B cell (primary cell): ENCODE data around the gene HAUS7. TPM values are rescaled to one million over a fixed set of nuclear protein-coding genes. Genes with fewer than 3 reads are reported as not detected.

Source experiments
- ATAC-seq: fragments of 200-7000 bp; cut with Tn5 transposase; one replicate; pipeline ENCODE4 v1.10.0; 2021; ENCODE audit warnings: low read depth, mild to moderate bottlenecking, moderate number of reproducible peaks, moderate library complexity
- CTCF ChIA-PET: fragments of 350-600 bp; sonication (Branson Sonifier 250); formaldehyde crosslinking; loops from one replicate; lab custom pipeline; 2021; ENCODE audit warnings: antibody characterized with exemption, inconsistent platforms; lab: Charles Lee
- POLR2A ChIA-PET: fragments of 350-600 bp; sonication (Branson Sonifier 250); formaldehyde crosslinking; loops from one replicate; lab custom pipeline; 2021; ENCODE audit warnings: antibody characterized with exemption; lab: Charles Lee
- DNase-seq: peaks from one replicate; pipeline ENCODE4 v3.0.0; 2013
- H2AFZ ChIP-seq: 2 replicates; pipeline ENCODE4 v1.6.1; 2012; ENCODE audit warnings: mild to moderate bottlenecking, low read depth, low read length; ENCODE audit not compliant: insufficient read depth, poor library complexity, severe bottlenecking
- H3K27ac ChIP-seq, 2 donors: 1 replicate in 1 of 2; 2 replicates in 1 of 2; pipeline ENCODE4 v1.5.1; 2012 to 2013; ENCODE audit warnings: low read length in 2 of 2, mild to moderate bottlenecking in 2 of 2, moderate library complexity in 1 of 2
- H3K27me3 ChIP-seq, 4 experiments: fragments of 200-600 bp in 1 of 4; sonication (generic) in 1 of 4; replicated peaks in 1 of 4; 1 replicate in 2 of 4; 2 replicates in 2 of 4; pipeline versions ENCODE4 v1.6.1 to v1.7.0; 2013 to 2016; ENCODE audit warnings: low read length in 3 of 4, mild to moderate bottlenecking in 2 of 4, mixed read lengths in 1 of 4, moderate library complexity in 1 of 4; ENCODE audit not compliant: insufficient read depth in 4 of 4, control insufficient read depth in 3 of 4; ENCODE audit errors: control extremely low read depth in 1 of 4
- H3K36me3 ChIP-seq, 2 experiments: replicated peaks in 1 of 2; 1 replicate in 1 of 2; 2 replicates in 1 of 2; pipeline versions ENCODE4 v1.6.1 to v1.7.1; 2013; ENCODE audit warnings: low read length in 1 of 2; ENCODE audit not compliant: insufficient read depth in 2 of 2, control insufficient read depth in 1 of 2; ENCODE audit errors: control extremely low read depth in 1 of 2, extremely low read depth in 1 of 2
- H3K4me1 ChIP-seq, 2 donors: fragments of 200-600 bp in 1 of 2; sonication (generic) in 1 of 2; 1 replicate in 1 of 2; 2 replicates in 1 of 2; pipeline versions ENCODE4 v1.5.1 to v1.6.1; 2013 to 2017; ENCODE audit warnings: low read length in 2 of 2; ENCODE audit not compliant: control insufficient read depth in 2 of 2, insufficient read depth in 2 of 2
- H3K4me2 ChIP-seq: replicated peaks from 2 replicates; pipeline ENCODE3; 2012; ENCODE audit warnings: mild to moderate bottlenecking, low read depth, low read length; ENCODE audit not compliant: poor library complexity, severe bottlenecking
- H3K4me3 ChIP-seq, 5 experiments: fragments of 200-600 bp in 1 of 5; sonication (generic) in 1 of 5; 1 replicate in 3 of 5; 2 replicates in 2 of 5; pipeline versions ENCODE4 v1.5.1 to v1.7.0; 2011 to 2016; ENCODE audit warnings: low read length in 4 of 5, mild to moderate bottlenecking in 4 of 5, low read depth in 2 of 5, control low read depth in 1 of 5, moderate library complexity in 1 of 5; ENCODE audit not compliant: insufficient read depth in 1 of 5; ENCODE audit errors: control extremely low read depth in 1 of 5, extremely low read depth in 1 of 5
- H3K79me2 ChIP-seq: fragments of 200-600 bp; sonication (generic); one replicate; pipeline ENCODE4 v1.6.0; 2016; ENCODE audit warnings: low read length; ENCODE audit not compliant: control insufficient read depth, insufficient read depth
- H3K9ac ChIP-seq: fragments of 200-600 bp; sonication (generic); 2 replicates; pipeline ENCODE4 v1.6.1; 2017; ENCODE audit warnings: mild to moderate bottlenecking, low read length, moderate library complexity
- H3K9me3 ChIP-seq, 3 donors: one replicate each; pipeline versions ENCODE4 v1.6.1 to v1.7.1; 2013; ENCODE audit warnings: low read length in 2 of 3; ENCODE audit not compliant: control insufficient read depth in 2 of 3, insufficient read depth in 1 of 3; ENCODE audit errors: control extremely low read depth in 1 of 3
- H4K20me1 ChIP-seq: 2 replicates; pipeline ENCODE4 v1.6.0; 2012; ENCODE audit warnings: mild to moderate bottlenecking, low read length; ENCODE audit not compliant: insufficient read depth, control insufficient read depth, poor library complexity, severe bottlenecking
- H3K27ac Mint-ChIP-seq: one replicate; pipeline ENCODE4 v1.8.0; 2021; ENCODE audit warnings: mixed read lengths
- H3K27me3 Mint-ChIP-seq: one replicate; pipeline ENCODE4 v1.8.0; 2021; ENCODE audit warnings: mixed read lengths
- H3K4me1 Mint-ChIP-seq: one replicate; pipeline ENCODE4 v1.8.0; 2021; ENCODE audit warnings: mixed read lengths
- H3K4me3 Mint-ChIP-seq: one replicate; pipeline ENCODE4 v1.8.0; 2021; ENCODE audit warnings: mixed read lengths
- H3K9me3 Mint-ChIP-seq: one replicate; pipeline ENCODE4 v1.8.0; 2022; ENCODE audit warnings: mixed read lengths; ENCODE audit not compliant: insufficient read depth
- CTCF ChIP-seq: fragments of 200-600 bp; IDR thresholded peaks from one replicate; pipeline ENCODE4 v1.8.0; 2022; ENCODE audit warnings: antibody characterized with exemption, mild to moderate bottlenecking
- EZH2 ChIP-seq: IDR thresholded peaks from 2 replicates; pipeline ENCODE4 v1.6.1; 2012; ENCODE audit warnings: borderline replicate concordance, low read depth, mild to moderate bottlenecking, moderate library complexity, low read length; ENCODE audit not compliant: insufficient read depth, poor library complexity, severe bottlenecking
- WGBS: methylation state at CpG from one replicate; pipeline ENCODE4 v1.1.5; 2013; ENCODE audit warnings: missing lambda C conversion rate; ENCODE audit not compliant: insufficient coverage; 5-methylcytosine and 5-hydroxymethylcytosine counted together
- intact Hi-C: fragments of 100-400 bp; cut with micrococcal nuclease; formaldehyde crosslinking; loops from one replicate; pipeline ENCODE4 v1.10.0; 2022
- polyA plus RNA-seq: library from polyadenylated mRNA; depleted of rRNA; stranded (reverse); fragments of >200 nt; gene quantifications from 2 replicates; pipeline ENCODE4 v1.2.3, GENCODE V29; 2012
- total RNA-seq, 2 donors: library from RNA; stranded (reverse); fragments of 120-200 nt in 1 of 2; gene quantifications; 1 replicate in 1 of 2; 2 replicates in 1 of 2; pipeline versions ENCODE4 v1.2.3 to v1.2.4, GENCODE V29; 2013 to 2022

HAUS7 gene
- total and polyA plus RNA-seq, 2 donors (not counting 1 experiment from before 2014, with no cell fraction given) = 25.2 to 26.9 TPM

- TF ChIP-seq EZH2 = no peak
- no peak for TF ChIP-seq CTCF
- no peak overlapping the region for H3K27ac ChIP-seq
- 80% methylated on average over 1 of the region's 8 CpGs for WGBS
- CTCF ChIA-PET = no interaction called here
- no peaks in the 10 kb centered on the region for H3K4me1 ChIP-seq
- no peaks in the 10 kb centered on the region for H3K9me3 Mint-ChIP-seq
- ATAC-seq = no peak
- no peaks in the 10 kb centered on the region for H4K20me1 ChIP-seq
- H3K79me2 ChIP-seq = no peaks in the 10 kb centered on the region
- H3K27me3 Mint-ChIP-seq = no peaks in the 10 kb centered on the region
- H3K27me3 ChIP-seq = no peaks in the 10 kb centered on the region
- no peak overlapping the region for H3K27ac Mint-ChIP-seq
- H3K4me3 ChIP-seq = no peak overlapping the region
- no peak overlapping the region for H3K9ac ChIP-seq
- POLR2A ChIA-PET = no interaction called here
- H3K4me3 Mint-ChIP-seq = no peak overlapping the region
- intact Hi-C loops = no loop called here
- no peaks in the 10 kb centered on the region for H3K36me3 ChIP-seq
- no peaks in the 10 kb centered on the region for H3K4me1 Mint-ChIP-seq
- no peak for DNase-seq
- no peak overlapping the region for H3K4me2 ChIP-seq
- no peaks in the 10 kb centered on the region for H3K9me3 ChIP-seq
- no peak overlapping the region for H2AFZ ChIP-seq
Observed at GRCh38 chrX:153423652-153424051, 46.7 kb downstream of the HAUS7 start.

- intact Hi-C loops = no loop called here
- no peak overlapping the region for H3K4me2 ChIP-seq
- no peaks in the 10 kb centered on the region for H3K4me1 ChIP-seq
- CTCF ChIA-PET = no interaction called here
- no peaks in the 10 kb centered on the region for H4K20me1 ChIP-seq
- no peak overlapping the region for H3K4me3 ChIP-seq
- POLR2A ChIA-PET = no interaction called here
- TF ChIP-seq EZH2 (no peak), CTCF (no peak)
- no peak for ATAC-seq
- no peaks in the 10 kb centered on the region for H3K9me3 ChIP-seq
- Mint-ChIP-seq H3K9me3 (no peaks in the 10 kb centered on the region), H3K4me3 (no peak overlapping the region), H3K27me3 (no peaks in the 10 kb centered on the region), H3K27ac (no peak overlapping the region), H3K4me1 (no peaks in the 10 kb centered on the region)
- no peak overlapping the region for H2AFZ ChIP-seq
- WGBS = 96% methylated on average over 16 of the region's 18 CpGs
- no peaks in the 10 kb centered on the region for H3K27me3 ChIP-seq
- H3K9ac ChIP-seq = no peak overlapping the region
- no peaks in the 10 kb centered on the region for H3K36me3 ChIP-seq
- no peak for DNase-seq
- no peaks in the 10 kb centered on the region for H3K79me2 ChIP-seq
- no peak overlapping the region for H3K27ac ChIP-seq
Observed at GRCh38 chrX:153421856-153422255, 48.5 kb downstream of the HAUS7 start.
